Measurements from ENCODE around the gene FAM193B. TPM values are rescaled to one million over a fixed set of nuclear protein-coding genes. Genes with fewer than 3 reads are reported as not detected.

Gene FAM193B
- total and polyA plus RNA-seq, 9 of the 15 experiments (the other 6 are each of a cell fraction or from before 2014, with no cell fraction given) = 4.4 to 76.4 (median 37.3) TPM

GRCh38 chr5:177478711-177479646, 75.4 kb downstream of the FAM193B start (continued):
- no peak for TF ChIP-seq KLF6 (CRISPR knock-in tag; IDR thresholded peaks at IDR 0.05; ENCODE audit: borderline replicate concordance)
- no peak for TF ChIP-seq KAT8 (IDR thresholded peaks at IDR 0.05; ENCODE audit: low read depth)
- 0 out of 2 replicates have a peak, but pooled peaks have one; percentile 42 for TF ChIP-seq CREB5 (CRISPR knock-in tag; IDR thresholded peaks at IDR 0.05)
- no peak for TF ChIP-seq CHD7 (IDR thresholded peaks at IDR 0.05; ENCODE audit: low read depth, low read length)
- TF ChIP-seq TEAD4 (IDR thresholded peaks at IDR 0.05; ENCODE audit: low read length) = 0 out of 2 replicates have a peak, but pooled peaks have one; percentile 6
- no peak for TF ChIP-seq TEAD4 (CRISPR knock-in tag; IDR thresholded peaks at IDR 0.05; ENCODE audit: borderline replicate concordance)
- no peak for TF ChIP-seq ARID3A (IDR thresholded peaks at IDR 0.05; ENCODE audit: borderline replicate concordance, low read depth, low read length)
- peak; percentile 89 for TF ChIP-seq DMBX1 (CRISPR knock-in tag; IDR thresholded peaks at IDR 0.05; ENCODE audit: borderline replicate concordance)
- TF ChIP-seq, protein P1, sequence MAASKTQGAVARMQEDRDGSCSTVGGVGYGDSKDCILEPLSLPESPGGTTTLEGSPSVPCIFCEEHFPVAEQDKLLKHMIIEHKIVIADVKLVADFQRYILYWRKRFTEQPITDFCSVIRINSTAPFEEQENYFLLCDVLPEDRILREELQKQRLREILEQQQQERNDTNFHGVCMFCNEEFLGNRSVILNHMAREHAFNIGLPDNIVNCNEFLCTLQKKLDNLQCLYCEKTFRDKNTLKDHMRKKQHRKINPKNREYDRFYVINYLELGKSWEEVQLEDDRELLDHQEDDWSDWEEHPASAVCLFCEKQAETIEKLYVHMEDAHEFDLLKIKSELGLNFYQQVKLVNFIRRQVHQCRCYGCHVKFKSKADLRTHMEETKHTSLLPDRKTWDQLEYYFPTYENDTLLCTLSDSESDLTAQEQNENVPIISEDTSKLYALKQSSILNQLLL (CRISPR knock-in tag; IDR thresholded peaks at IDR 0.05; ENCODE audit: borderline replicate concordance) = no peak

Measured in K562 (cell line).